NCI-H345 treated with DMSO at 0.1 percent for 48 hours (cell line): ENCODE data around the gene SYT1.

Experiments
- DNase-seq: peaks from one replicate; lab custom pipeline; 2025; ENCODE audit not compliant: unreplicated experiment; lab: John Stamatoyannopoulos, UW

The SYT1 gene

GRCh38 chr12:79274501-79275064, 410.0 kb downstream of the SYT1 start:
- DNase-seq = no peak

DNA sequence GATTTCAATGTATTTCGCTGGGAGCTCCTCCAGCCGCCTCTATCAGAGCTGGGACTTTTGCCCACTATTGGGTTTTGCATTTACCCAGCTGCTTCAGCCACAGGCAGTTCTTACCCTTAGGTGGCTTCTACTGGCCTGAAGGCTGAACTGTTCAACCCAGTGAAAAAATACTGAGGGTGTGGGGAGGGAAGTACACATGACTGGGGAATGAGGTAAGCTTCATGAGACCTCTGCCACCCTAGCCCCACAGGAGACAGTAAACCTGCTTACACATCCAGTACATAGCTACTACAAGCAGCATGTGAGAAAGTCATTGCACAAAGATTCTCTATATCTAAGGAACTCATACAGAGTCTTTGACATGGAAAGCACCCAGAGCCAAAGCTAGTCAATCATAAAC, 411.1 kb downstream of the SYT1 start:
- DNase-seq = no peak

- DNase-seq = no peak
Measured at GRCh38 chr12:79283364-79283763, 418.8 kb downstream of the SYT1 start.

DNA sequence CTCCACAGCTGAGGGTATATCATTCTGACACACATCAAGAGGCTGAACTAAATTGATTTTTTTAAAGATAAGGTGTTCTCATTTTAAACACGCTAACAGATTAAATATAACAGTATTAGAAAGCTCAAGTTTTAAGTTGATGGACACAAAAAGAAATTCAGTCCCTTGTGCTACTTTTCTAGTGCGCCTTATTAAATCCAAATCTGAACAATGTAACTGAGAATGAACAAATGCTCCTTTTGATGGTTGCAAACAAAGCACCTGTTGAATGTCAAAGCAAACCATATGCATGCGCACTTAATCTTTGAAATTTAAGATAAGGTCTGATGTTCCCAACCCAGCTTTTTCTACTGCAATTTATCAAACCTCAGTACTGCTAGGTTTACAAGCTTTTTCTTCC, 424.3 kb downstream of the SYT1 start:
- no peak for DNase-seq

DNA sequence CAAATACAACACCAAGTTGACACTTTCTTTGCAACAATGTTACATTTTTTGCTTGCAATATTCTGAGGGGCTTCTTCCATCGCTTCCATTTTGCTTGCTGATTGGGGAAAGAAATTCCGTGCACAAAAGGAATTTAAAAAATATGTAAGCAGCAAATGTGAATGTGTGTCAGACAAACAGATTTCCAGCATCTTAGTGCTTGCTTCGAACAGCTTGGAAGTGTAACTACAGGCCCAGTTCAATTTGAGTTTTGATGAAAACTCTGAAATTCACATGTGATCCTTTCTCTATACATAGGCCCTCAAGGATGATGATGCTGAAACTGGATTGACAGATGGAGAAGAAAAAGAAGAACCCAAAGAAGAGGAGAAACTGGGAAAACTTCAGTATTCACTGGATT, 427.1 kb downstream of the SYT1 start:
- DNase-seq = no peak

DNA sequence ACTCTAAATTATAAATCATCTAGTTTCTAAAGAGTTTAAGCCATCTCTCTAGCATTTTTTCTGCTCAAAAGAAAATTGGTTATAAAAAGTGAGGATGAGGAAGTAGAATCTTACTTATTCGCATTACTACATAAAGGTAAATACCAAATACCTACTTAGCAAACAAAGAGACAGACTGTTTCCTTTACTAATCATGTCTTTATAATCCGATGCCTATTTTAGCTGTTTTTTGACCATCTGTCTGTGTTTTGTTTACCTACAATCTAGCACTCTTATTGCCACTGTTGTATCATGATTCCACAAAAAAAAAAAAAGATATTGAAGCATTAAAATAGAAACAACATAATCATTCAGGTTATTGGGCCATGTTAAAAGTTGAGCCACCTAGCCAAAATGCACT, 430.0 kb downstream of the SYT1 start:
- no peak for DNase-seq

DNA sequence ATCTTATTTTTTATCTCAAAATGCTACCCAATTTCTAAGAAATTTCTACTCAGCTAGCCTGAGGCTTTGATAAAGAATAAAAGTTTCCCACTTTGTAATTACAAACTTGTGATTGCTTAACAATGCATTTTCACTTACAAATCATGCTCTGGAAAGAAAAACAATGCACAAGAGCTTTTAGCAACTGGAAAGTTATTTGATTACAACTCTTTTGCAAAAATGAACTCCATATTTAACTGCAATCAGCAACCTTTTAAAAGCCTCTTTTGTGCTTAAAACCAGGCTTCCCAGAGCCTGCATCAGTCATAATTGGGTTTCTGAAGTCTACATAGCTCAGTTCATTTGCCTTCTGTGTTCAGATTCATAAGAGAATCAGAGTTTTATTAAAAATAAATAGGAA, 431.0 kb downstream of the SYT1 start:
- DNase-seq = no peak

DNA sequence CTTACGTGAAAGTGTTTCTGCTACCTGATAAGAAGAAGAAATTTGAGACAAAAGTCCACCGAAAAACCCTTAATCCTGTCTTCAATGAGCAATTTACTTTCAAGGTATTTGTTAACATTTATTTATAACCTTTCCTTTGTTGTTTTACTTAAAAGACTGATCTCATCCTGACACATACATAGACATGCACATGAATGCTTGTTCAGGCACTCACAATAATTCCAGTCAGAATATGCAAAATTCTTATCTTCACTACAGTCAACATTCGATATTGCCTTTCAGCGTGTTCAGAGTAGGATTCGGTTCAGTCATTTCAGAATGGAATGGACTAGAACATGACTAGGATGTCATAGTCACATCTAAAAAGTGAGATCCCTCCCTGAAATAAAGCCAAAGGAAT, 431.6 kb downstream of the SYT1 start:
- no peak for DNase-seq

DNA sequence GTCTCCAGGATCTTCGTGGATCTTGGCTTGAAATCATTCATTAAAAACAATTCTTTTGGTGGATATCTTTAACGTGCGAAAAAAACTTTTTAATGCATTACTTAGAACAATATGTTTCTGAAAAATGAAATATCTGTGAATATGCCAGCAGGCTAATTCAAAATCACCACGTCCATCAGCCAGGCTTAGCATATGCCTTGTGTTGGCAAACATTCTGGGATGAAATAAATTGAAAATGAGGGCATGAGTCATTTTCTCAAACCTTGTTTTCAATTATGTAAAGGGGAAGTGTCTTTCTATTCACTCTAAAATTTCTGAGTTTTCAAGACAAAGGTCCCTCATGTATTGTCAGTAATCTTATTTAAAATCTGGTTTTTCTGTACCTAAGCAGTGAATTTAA, 432.3 kb downstream of the SYT1 start:
- DNase-seq = no peak

GRCh38 chr12:79298506-79298905, 433.9 kb downstream of the SYT1 start:
- no peak for DNase-seq

GRCh38 chr12:79299447-79300198, 435.0 kb downstream of the SYT1 start:
- DNase-seq = no peak

- DNase-seq = no peak
Measured at GRCh38 chr12:79300199-79300568, 435.6 kb downstream of the SYT1 start.

DNA sequence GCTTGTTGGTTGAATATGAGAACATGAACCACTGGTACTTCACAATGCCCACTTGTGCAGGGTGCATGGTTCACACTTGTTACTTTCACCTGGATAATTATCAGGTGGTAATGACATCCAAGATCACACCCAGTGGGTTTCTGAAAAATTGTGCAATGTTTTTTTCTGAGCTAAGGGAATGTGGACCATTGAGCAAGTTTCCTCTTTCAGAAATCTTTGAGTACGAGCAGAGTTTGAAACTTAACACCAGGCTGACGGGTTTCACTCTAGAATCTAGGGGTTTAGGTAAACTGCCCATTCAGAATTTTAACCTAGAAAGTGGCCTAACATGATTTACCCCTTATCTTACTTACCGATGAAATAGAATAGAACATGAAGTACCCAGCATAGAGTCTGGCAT, 436.6 kb downstream of the SYT1 start:
- no peak for DNase-seq

- no peak for DNase-seq
Measured at GRCh38 chr12:79302162-79302814, 437.7 kb downstream of the SYT1 start.

GRCh38 chr12:79307340-79307739, 442.8 kb downstream of the SYT1 start:
- no peak for DNase-seq

DNA sequence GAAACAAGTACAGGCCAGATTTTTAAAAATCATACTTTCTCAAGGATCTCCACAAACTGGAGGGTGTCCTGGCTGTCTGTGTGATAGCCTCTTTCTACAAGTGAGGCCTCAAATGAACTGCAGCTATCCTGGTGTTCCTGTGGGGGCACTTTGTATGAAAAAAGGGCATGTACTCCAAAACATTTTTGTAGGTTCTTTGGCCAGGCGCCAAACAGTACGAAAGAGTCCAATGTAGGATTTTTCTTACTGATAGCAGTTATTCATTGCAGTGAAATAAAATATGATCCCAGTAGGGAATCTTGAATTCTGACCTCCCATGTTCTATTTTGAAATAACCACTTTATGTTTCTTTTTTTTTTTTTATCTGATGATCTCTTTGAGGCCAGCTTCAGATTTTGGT, 444.5 kb downstream of the SYT1 start:
- DNase-seq = no peak

DNA sequence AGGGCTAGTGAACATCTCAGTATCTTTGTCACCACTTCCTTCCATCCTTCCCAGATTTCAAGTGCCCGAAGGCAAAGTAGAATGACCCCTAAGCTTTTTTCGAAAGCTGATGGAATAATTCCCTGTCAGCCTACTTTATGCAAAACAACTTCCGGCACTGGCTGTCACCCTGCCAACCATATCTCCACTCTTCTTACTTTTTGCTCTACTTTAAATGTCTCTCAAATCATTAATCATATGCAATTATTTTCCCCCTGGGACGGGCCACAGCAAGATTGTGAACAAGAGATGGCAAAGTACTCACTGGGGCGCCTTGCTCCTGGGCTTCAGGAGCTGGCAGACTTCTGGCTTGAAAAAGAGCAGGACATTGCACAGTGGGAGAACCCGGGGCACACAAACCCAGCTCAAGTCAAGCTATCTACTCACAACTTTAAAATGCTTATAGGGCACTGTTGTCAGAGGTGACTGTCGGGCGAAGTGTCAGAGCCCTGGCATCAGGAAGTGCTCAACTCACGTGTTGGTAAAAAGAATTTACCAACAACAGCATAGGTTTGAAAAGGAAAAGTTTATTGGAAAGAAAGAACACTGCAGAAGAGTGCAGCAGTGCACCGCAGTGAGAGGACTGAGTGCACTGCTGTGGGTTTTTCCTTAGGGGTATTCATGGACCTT, 452.7 kb downstream of the SYT1 start:
- no peak for DNase-seq

- DNase-seq = no peak
Measured at GRCh38 chr12:79322905-79323304, 458.3 kb downstream of the SYT1 start.

- no peak for DNase-seq
Measured at GRCh38 chr12:79324571-79324970, 460.0 kb downstream of the SYT1 start.

GRCh38 chr12:79326222-79326621, 461.6 kb downstream of the SYT1 start:
- DNase-seq = no peak

DNA sequence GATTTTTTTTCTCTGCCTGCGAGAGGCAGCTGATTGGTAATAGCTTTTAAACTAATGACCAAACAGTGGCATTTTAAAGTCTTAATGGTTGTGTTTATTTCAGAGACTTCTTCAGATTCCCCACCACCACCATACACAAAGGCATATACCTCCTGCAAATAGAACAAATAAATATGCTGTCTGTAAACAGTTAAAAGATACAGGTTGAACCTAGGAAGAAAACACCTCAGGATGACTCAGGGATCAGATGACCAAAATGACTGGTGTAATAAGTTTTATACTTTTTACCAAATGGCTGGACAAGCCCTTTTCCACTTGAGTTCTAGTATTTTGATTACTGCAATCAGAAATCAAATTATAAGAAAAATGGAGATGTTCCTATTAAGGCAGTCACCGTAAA, 462.1 kb downstream of the SYT1 start:
- DNase-seq = no peak

DNA sequence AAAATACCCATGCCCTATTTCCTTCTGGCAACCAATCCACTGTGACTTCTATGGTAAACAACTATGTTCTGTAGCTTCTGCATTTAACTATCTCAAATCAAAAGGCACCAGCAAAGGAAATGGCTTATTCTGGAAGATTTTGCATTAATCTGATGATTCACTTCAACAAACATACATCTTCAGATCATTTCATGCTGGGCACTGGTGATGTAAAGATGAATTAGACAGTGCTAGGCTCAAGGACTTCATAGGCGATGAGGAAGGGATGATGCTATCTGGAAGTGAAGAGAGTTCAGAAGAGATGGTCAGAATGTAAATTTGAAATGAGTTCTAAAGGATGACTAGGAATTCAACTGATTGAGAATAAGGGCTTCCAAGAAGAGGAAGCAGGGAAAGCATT, 462.9 kb downstream of the SYT1 start:
- DNase-seq = no peak
